ENCODE results near the gene MGLL. TPM values are rescaled to one million over a fixed set of nuclear protein-coding genes. Genes with fewer than 3 reads are reported as not detected.

MGLL gene
- total RNA-seq, 4 donors from 2014 or later: 12.6 to 44.8 (median 32.3) TPM

- no peaks in the 10 kb centered on the region for H3K36me3 ChIP-seq
- intact Hi-C loops (cut with DNase I; ENCODE audit: low total_unique reads): no loop called here
- H3K27ac ChIP-seq: peak overlapping the region in 1 of 2 donors; percentile 3
- DNase-seq: no peak
- H3K4me1 ChIP-seq: peaks cover 0 to under 1% of the 10 kb centered on the region in 2 donors
- H3K27me3 ChIP-seq: no peaks in the 10 kb centered on the region
- H3K9me3 ChIP-seq: no peaks in the 10 kb centered on the region
- no peak for TF ChIP-seq POLR2A (IDR thresholded peaks at IDR 0.05)
- no peak for TF ChIP-seq CTCF (IDR thresholded peaks at IDR 0.05)
- no peak overlapping the region for H3K4me3 ChIP-seq
Observed at GRCh38 chr3:127780536-127781400, 41.5 kb downstream of the MGLL start.

- Histone ChIP-seq H3K9me3 (no peaks in the 10 kb centered on the region), H3K4me1 (peaks cover 0 to 11% of the 10 kb centered on the region in 2 donors), H3K27ac (no peak overlapping the region), H3K27me3 (no peaks in the 10 kb centered on the region), H3K36me3 (no peaks in the 10 kb centered on the region), H3K4me3 (no peak overlapping the region)
- DNase-seq: no peak
- intact Hi-C loops (cut with DNase I; ENCODE audit: low total_unique reads): no loop called here
- no peak for TF ChIP-seq POLR2A (IDR thresholded peaks at IDR 0.05)
- TF ChIP-seq CTCF (IDR thresholded peaks at IDR 0.05): no peak
Observed at GRCh38 chr3:127779747-127780146, 42.6 kb downstream of the MGLL start.

GRCh38 chr3:127777921-127778656, 44.2 kb downstream of the MGLL start:
- Histone ChIP-seq H3K27me3 (no peaks in the 10 kb centered on the region), H3K9me3 (no peaks in the 10 kb centered on the region), H3K36me3 (no peaks in the 10 kb centered on the region), H3K4me1 (peaks cover 0 to 11% of the 10 kb centered on the region in 2 donors), H3K4me3 (no peak overlapping the region), H3K27ac (no peak overlapping the region)
- TF ChIP-seq POLR2A (IDR thresholded peaks at IDR 0.05): no peak
- no peak for TF ChIP-seq CTCF (IDR thresholded peaks at IDR 0.05)
- intact Hi-C loops (cut with DNase I; ENCODE audit: low total_unique reads): no loop called here
- no peak for DNase-seq

GRCh38 chr3:127777332-127777731, 45.0 kb downstream of the MGLL start:
- no peaks in the 10 kb centered on the region for H3K36me3 ChIP-seq
- no peak overlapping the region for H3K27ac ChIP-seq
- peaks cover 0 to 11% of the 10 kb centered on the region in 2 donors for H3K4me1 ChIP-seq
- intact Hi-C loops (cut with DNase I; ENCODE audit: low total_unique reads): no loop called here
- H3K4me3 ChIP-seq: no peak overlapping the region
- DNase-seq: no peak
- no peaks in the 10 kb centered on the region for H3K9me3 ChIP-seq
- no peaks in the 10 kb centered on the region for H3K27me3 ChIP-seq
- TF ChIP-seq POLR2A (IDR thresholded peaks at IDR 0.05): no peak
- no peak for TF ChIP-seq CTCF (IDR thresholded peaks at IDR 0.05)

- H3K9me3 ChIP-seq: no peaks in the 10 kb centered on the region
- intact Hi-C loops (cut with DNase I; ENCODE audit: low total_unique reads): no loop called here
- H3K4me3 ChIP-seq: no peak overlapping the region
- no peak for DNase-seq
- H3K27ac ChIP-seq: peak overlapping the region; percentile 55 to 74
- TF ChIP-seq CTCF (IDR thresholded peaks at IDR 0.05): no peak
- no peak for TF ChIP-seq POLR2A (IDR thresholded peaks at IDR 0.05)
- H3K27me3 ChIP-seq: no peaks in the 10 kb centered on the region
- H3K36me3 ChIP-seq: no peaks in the 10 kb centered on the region
- peaks cover 0 to 11% of the 10 kb centered on the region in 2 donors for H3K4me1 ChIP-seq
Observed at GRCh38 chr3:127776347-127776746, 46.0 kb downstream of the MGLL start.
